Inflammatory macrophage treated with lipopolysaccharide for 4 hours (primary cell): Measurements from ENCODE around the gene LAMC2.

Experiments
- DNase-seq: peaks from one replicate; pipeline ENCODE4 v3.0.0-alpha.2; 2020

The LAMC2 gene

DNA sequence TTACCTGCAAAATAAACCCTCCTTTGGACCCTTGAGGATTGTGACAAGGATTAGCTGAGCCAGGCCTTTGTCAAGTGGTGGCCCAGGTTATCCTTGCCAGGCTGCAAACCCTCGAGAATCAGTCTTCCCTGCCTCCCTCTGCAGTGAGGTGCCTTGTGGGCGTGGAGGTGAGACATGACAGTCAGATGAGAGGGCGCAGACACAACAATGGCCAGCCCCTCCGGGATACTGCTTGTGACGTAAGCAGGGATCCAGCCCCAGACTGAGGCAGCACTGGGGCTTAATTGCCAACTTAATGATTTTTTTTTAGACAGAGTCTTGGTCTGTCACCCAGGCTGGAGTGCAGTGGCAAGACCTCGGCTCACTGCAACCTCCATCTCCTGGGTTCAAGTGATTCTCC is 104.6 kb downstream of the LAMC2 start:
- DNase-seq, result no peak

DNA sequence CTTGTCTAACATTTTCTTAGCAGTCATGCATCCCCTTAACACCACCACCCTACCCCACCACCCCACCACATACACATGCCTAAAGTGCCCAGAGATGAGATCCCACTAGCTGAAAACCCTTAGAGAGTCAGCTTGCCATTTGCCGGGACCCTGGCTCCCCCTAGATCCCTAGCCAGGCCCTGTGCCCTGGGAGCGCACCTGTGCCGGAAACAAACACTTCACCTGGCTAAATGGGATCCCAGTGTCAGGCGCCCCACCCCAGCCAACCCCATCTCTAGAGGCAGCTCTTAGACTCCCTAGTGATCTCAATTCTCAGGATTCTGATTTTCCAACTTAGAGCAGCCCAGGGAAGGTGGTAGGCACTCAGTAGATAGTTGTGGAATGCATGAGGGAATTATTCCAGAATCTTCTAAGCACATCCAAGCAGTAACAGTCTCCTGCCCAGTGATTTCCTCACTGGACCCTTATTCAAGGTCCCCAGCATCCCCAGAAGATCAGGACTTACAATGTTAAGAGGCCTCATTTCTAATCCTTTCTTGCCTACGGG is 105.2 kb downstream of the LAMC2 start:
- DNase-seq, result no peak

DNA sequence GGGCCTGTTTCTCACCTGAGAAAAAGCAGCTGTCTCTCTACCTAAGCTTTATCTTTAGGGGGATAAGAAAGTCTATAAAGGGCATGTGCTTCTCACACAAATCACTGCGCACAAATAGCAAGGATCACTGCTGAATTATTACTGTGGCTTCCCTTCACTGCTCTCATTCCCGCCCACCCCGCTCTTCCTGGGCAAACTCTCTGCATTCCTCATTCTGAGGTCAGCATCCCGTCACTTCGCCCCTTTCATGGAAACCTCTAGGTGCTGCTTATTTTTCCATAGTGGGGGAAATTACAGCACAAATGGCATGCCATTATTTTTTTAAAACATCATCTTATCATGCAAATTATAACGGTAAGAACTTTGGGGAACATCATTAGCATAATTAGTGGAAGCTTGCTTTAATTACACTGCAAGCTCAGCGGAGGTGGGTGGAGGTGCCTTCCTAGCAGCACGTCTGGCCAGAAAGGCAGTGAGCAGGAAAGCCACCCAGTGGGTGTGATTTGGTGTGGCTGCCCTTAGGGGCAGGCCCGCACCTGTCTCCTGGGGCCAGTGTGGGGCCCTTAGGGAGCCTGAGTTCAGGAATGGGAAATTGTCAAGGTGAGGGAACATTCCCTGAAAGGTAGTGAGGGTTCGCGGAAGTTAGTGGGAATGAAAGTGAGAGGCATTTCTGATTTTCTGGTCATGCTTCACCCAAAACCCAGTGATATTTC is 105.9 kb downstream of the LAMC2 start:
- no peak for DNase-seq

DNA sequence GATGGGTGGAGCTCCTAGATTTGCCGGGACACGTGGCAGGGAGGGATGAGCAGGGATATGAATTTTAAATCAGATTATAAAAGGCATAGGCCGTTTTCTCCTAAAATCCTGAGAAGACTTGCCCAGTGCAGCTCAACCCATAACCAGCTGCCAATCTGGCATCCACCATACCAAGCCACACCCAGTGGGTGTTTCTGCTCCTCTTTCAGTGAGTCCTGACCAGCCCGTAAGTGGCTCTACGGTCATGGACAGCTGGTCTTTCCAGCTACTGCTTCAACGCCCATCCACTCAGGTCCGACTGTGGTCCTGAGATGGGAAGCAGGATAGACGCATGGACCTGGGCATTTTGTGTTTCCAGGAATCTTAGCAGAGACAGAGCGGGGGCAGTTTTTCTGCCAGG is 107.2 kb downstream of the LAMC2 start:
- no peak for DNase-seq

DNA sequence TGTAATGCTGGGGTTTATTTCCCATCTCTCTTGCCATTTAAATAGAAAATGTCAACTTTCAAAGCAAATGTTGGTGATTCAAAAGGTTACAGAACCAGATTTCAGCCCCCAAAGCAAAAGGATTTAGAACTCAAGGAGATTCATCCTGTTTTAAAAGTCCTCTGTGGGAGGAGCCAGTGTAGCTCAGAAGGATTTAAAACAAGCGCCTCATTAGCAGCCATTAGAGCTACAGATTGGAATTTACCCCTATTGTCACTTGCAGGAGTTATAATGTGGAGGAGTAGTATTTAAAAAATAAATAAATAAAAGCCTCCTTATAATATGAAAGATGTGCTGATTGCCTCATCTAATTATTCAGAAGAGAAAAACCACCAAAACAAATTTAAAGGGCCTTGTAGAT is 107.8 kb downstream of the LAMC2 start:
- no peak for DNase-seq
